EL (cell line): ENCODE measurements around the gene ALDH6A1.

ENCODE experiments used
- DNase-seq: peaks from one replicate; pipeline ENCODE4 v3.0.0-alpha.2; 2016

The ALDH6A1 gene

DNA sequence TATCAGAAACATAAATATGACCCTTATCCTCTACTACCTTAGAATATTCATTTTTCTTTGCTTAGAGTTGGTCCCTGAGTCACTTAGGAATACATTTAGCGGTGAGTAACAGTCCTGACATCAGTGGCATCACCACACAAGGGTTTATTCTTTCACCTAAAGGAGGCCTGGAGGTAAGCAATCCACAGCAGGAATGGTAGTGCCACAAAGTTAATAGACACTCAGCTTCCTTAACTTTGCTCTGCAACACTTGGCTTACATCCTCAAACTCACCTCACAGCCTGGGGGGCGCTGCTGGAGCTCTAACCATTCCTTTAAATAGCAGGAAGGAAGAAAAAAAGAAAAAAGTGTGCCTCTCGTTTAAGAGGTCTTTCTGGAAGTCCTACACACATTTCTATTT lies 36.0 kb downstream of the ALDH6A1 start:
- peak; percentile 6 for DNase-seq

DNA sequence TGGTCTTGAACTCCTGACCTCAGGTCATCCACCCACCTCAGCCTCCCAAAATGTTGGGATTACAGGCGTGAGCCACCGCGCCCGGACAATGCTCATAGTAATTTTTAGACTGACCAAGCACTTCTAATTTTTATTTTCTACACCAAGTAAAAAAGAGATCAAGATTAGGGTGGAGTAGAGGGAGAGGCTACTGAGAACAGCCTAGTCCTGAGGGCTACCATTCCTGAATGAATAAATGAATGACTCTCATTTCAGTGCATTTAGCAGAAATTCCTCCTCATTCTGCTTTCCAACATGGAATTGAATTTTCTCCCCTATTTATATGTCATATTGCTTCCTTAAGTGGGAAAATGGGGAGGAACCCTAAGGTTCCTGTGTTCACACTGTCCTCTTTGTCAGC lies 38.7 kb downstream of the ALDH6A1 start:
- no peak for DNase-seq

DNA sequence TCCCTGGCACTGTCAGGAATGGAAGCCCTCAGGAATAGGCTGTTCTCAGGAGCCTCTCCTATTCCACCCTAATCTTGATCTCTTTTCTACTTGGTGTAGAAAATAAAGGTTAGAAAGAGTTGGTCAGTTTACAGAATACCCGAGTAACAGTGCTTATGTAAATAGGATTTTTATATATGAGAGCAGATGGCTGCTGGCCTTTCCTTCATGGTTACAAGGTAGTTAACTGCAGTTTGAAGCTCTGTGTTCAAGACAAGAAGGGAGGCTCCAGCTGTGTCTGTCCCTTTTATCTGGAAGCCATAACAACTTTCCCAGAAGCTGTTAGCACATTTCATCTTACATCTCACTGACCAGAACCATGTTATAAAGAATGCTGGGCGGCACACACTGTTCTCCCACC lies 42.0 kb downstream of the ALDH6A1 start:
- DNase-seq: no peak

DNA sequence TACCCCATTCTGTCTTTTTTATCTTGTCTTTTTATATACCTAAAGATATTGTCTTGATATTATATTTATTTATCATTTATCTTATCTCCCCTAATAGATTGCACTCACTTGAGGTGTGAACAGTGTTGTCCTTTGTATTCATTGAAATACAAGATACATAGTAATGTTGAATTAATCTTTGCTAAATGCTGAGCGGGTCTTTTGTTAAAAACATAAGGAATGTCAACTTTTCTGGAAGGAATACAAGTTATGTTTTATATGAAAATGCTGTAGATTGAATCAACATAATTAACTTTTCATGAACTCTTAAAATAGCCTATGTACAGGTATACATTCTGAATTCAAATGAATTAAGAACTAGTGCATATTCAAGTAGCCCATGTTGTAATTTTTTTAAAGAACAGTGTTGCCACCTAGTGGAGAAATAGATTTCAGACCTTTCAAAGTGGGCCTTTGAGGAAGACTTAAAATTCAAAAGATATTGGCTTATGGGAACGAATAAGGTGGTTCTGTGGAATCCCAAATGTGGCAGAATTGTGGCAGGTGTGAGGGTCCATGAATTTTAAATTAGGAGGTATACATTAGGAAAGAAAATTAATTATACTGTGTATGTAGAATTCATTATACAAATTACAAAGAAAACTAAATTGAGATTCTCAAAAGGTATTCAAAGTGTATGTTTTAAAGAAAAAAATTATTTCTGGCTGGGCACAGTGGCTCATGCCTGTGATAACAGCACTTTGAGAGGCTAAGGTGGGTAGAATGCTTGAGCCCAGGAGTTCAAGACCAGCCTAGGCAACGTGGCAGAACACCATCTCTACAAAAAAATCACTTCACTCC lies 46.0 kb downstream of the ALDH6A1 start:
- peak; percentile 64 for DNase-seq

DNA sequence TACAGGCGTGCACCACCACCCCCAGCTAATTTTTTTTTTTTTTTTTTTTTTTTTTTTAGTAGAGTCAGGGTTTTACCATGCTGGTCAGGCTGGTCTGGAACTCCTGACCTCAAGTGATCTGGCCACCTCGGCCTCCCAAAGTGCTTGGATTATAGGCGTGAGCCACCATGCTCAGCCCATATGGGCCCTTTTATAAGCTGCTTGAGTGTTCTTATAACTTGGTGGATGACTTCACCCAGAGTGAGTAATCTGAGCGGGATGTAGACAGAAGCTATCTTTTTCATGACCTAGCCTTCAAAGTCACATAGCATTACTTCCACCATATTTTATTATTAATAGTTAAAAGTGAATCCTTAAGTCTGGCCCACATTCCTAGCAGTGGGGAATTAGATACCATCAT lies 48.7 kb downstream of the ALDH6A1 start:
- DNase-seq: peak; percentile 69

DNA sequence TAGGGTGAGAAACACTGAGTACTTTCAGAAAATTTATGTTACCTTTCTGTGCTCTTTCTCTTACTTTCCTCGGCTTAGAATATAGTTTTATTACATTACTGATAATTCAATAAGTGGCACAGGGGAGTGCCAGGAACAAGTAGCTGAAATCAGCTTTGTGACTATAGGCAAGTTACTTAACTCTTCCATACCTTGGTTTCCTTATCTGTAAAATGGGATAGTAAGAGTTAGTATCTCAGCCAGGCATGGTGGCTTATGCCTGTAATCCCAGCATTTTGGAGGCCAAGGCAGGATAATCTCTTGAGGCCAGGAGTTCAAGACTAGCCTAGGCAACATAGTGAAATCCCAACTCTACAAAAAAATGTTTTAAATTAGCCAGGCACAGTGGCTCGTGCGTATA lies 49.7 kb downstream of the ALDH6A1 start:
- DNase-seq: no peak

GRCh38 chr14:74029136-74029535 lies 55.1 kb downstream of the ALDH6A1 start:
- no peak for DNase-seq

- DNase-seq: no peak
These were observed 61.9 kb downstream of the ALDH6A1 start for GRCh38 chr14:74022346-74022745.

DNA sequence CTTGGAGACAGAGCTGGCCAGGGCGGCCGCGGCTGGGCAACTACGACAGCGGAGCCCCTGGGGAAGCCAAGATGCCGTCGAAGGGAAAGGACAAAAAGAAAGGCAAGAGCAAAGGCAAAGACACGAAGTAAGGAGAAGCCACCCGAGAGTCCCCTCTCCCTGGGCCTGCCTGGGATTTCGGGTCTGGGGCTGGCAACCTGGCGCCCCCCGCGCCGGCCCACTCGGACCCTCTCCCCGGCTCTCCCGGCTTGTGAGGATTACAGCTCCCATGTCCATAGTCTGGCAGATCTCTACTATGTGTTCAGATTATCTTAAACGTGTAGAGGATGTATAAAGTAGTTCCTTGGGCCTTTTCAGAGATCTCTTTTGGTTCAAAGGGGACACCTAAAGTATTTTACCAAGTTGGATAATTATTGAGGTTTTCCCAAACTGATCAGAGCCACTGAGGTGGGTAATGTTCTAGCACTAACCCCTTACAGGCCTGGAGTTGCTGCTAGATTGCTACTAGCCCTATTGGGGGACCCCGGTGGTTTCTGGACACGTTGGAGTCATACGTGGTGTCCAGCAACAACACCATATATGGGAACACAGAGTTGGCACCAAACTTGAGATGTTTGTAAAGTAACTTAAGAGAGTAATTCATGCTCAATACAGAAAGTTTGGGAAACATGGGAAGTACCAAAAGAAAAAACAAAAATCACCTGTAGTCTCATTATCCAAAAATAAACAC lies 64.7 kb downstream of the ALDH6A1 start:
- peak; percentile 58 for DNase-seq

GRCh38 chr14:74018586-74019407 lies 65.5 kb downstream of the ALDH6A1 start, which contains the start of the genes BBOF1 and ENTPD5:
TSS of gene BBOF1 (plus strand) at chr14:74019349. CDS start at chr14:74019479, 130 bp downstream.
TSS of gene ENTPD5 (minus strand) at chr14:74019288. CDS start at chr14:73988102, 31,186 bp downstream.
- peak; percentile 88 for DNase-seq

DNA sequence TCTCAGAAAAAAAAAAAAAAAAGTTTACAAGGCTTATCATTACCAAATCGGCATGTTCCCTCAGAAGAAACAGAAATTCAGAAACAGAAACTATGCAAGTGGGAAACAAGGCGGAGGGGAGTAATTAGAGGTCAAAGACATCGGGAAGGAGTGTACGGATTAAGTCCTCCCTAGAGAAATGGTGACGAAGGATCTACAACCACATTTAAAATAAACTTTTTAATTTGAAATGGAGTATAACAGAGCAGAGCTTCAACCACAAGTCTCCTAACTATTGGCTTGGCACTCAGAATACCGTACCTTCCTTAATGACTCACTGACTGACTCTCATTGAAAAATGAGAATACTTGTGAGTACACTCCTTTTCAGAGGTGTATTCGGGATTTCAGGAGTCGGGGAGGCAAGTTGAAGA lies 66.1 kb downstream of the ALDH6A1 start:
- DNase-seq: peak; percentile 59

- no peak for DNase-seq
These were observed 68.3 kb downstream of the ALDH6A1 start for GRCh38 chr14:74015963-74016362.

DNA sequence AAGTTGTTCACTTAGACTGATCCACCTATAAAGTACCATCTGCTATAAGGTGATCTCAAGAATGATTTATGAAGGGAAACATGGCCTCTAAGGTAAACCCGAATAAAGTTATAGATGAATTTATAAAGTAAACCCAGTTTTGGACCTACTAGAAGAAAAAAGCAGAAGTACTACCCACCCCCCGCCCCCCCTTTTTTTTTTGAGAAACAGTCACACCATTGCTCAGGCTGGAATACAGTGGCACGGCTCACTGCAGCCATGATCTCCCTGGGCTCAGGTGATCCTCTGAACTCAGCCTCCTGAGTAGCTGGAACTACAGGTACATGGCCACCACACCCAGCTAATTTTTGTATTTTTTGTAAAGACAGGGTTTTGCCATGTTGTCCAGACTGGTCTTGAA lies 69.1 kb downstream of the ALDH6A1 start:
- DNase-seq: no peak

- peak; percentile 23 for DNase-seq
These were observed 70.0 kb downstream of the ALDH6A1 start for GRCh38 chr14:74014299-74014698.

DNA sequence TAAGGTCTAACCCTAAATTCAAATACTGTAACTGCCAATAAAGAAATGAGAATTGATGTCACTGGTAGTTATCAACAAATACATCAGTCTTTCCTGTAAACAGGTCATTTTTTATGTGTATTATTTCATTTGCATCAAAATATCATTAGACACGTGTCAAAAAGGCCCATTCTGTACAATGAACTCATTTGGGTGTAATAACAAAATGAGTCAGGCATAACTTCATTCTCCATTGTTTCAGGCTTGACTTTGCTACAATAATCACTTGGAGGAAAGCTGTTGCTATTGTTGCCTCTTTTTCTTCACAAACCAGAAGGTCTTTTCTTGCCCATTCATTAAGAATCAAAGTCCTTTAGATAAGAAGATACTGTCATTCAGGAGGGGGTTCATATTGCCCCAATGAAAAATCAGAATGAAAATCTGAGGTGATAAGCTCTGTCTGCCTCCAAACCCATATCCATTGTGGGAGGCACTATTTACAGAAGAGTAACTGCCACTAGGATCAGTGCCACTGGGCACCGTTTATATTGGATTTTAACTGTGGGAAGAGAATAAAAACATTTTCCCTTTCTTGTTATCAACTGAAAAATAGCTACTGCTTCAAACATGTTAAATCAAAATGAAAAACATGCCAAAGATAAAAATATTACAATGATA lies 75.3 kb downstream of the ALDH6A1 start:
- DNase-seq: no peak
